ENCODE data around the gene IGFBP4. TPM values are rescaled to one million over a fixed set of nuclear protein-coding genes. Genes with fewer than 3 reads are reported as not detected.

The IGFBP4 gene
- total RNA-seq, 6 donors from 2014 or later, result 80.7 to 524 (median 169) TPM

- Histone ChIP-seq H3K27me3 (no peaks in the 10 kb centered on the region), H3K27ac (no peak overlapping the region), H3K4me1 (peaks cover 14 to 30% (median 17%) of the 10 kb centered on the region in 4 donors), H3K9me3 (no peaks in the 10 kb centered on the region), H3K4me3 (no peak overlapping the region), H3K36me3 (no peaks in the 10 kb centered on the region)
- TF ChIP-seq POLR2A (IDR thresholded peaks at IDR 0.05) (no peak), EP300 (IDR thresholded peaks at IDR 0.05) (no peak), POLR2AphosphoS5 (IDR thresholded peaks at IDR 0.05) (no peak), CTCF (IDR thresholded peaks at IDR 0.05) (no peak)
- ATAC-seq (ENCODE audit: low FRiP score in 2 of 2) (no peak), DNase-seq (no peak)
- WGBS, 2 donors, result 91 to 94% methylated on average over 10 of the region's 10 CpGs
Observed at GRCh38 chr17:40500709-40501108, 57.5 kb downstream of the IGFBP4 start.

GRCh38 chr17:40501499-40501911 is 58.3 kb downstream of the IGFBP4 start, which contains the start of gene TNS4:
Gene TNS4, minus strand, starts transcription at chr17:40501623. Its CDS starts 5,198 bp downstream, at chr17:40496425.
- no peak within 1 kb of the TSS for H3K27ac ChIP-seq

GRCh38 chr17:40502716-40503115 is 59.5 kb downstream of the IGFBP4 start:
- 91 to 95% methylated on average over 4 to 5 of the region's 5 CpGs for WGBS, 2 donors
- no peaks in the 10 kb centered on the region for H3K36me3 ChIP-seq
- TF ChIP-seq EP300 (IDR thresholded peaks at IDR 0.05), result no peak
- no peak for TF ChIP-seq CTCF (IDR thresholded peaks at IDR 0.05)
- no peak for TF ChIP-seq POLR2A (IDR thresholded peaks at IDR 0.05)
- no peak for TF ChIP-seq POLR2AphosphoS5 (IDR thresholded peaks at IDR 0.05)
- H3K4me1 ChIP-seq, result peaks cover 14 to 27% (median 17%) of the 10 kb centered on the region in 4 donors
- H3K27me3 ChIP-seq, result no peaks in the 10 kb centered on the region
- DNase-seq (no peak), ATAC-seq (ENCODE audit: low FRiP score in 2 of 2) (no peak)
- no peak overlapping the region for H3K4me3 ChIP-seq
- H3K27ac ChIP-seq, result no peak overlapping the region
- H3K9me3 ChIP-seq, result no peaks in the 10 kb centered on the region

More at GRCh38 chr17:40501499-40501911, 58.3 kb downstream of the IGFBP4 start, which contains the start of gene TNS4:
- 51 to 54% methylated on average over 2 to 7 of the region's 7 CpGs for WGBS, 2 donors
- DNase-seq (peak in 1 of 2 donors; percentile 67), ATAC-seq (ENCODE audit: low FRiP score in 2 of 2) (peak in 1 of 2 donors; percentile 13)
- TF ChIP-seq CTCF (IDR thresholded peaks at IDR 0.05), result no peak
- TF ChIP-seq POLR2AphosphoS5 (IDR thresholded peaks at IDR 0.05), result no peak
- no peak for TF ChIP-seq POLR2A (IDR thresholded peaks at IDR 0.05)
- TF ChIP-seq EP300 (IDR thresholded peaks at IDR 0.05), result no peak
- Histone ChIP-seq H3K9me3 (no peaks in the 10 kb centered on the region), H3K27me3 (no peaks in the 10 kb centered on the region), H3K4me1 (peaks cover 14 to 30% (median 17%) of the 10 kb centered on the region in 4 donors), H3K36me3 (no peaks in the 10 kb centered on the region), H3K4me3 (no peak within 1 kb of the TSS)

- TF ChIP-seq EP300 (IDR thresholded peaks at IDR 0.05) (no peak), CTCF (IDR thresholded peaks at IDR 0.05) (no peak), POLR2AphosphoS5 (IDR thresholded peaks at IDR 0.05) (no peak), POLR2A (IDR thresholded peaks at IDR 0.05) (no peak)
- no peaks in the 10 kb centered on the region for H3K9me3 ChIP-seq
- H3K4me1 ChIP-seq, result peaks cover 14 to 23% (median 17%) of the 10 kb centered on the region in 4 donors
- 95 to 97% methylated on average over 2 of the region's 2 CpGs for WGBS, 2 donors
- no peak overlapping the region for H3K4me3 ChIP-seq
- DNase-seq (no peak), ATAC-seq (ENCODE audit: low FRiP score in 2 of 2) (no peak)
- H3K27ac ChIP-seq, result no peak overlapping the region
- H3K36me3 ChIP-seq, result no peaks in the 10 kb centered on the region
- H3K27me3 ChIP-seq, result no peaks in the 10 kb centered on the region
Observed at GRCh38 chr17:40503154-40503553, 59.9 kb downstream of the IGFBP4 start.

- Histone ChIP-seq H3K36me3 (no peaks in the 10 kb centered on the region), H3K9me3 (no peaks in the 10 kb centered on the region), H3K27ac (no peak overlapping the region), H3K4me1 (peaks cover 1 to 3% (median 1%) of the 10 kb centered on the region in 4 donors), H3K4me3 (no peak overlapping the region), H3K27me3 (no peaks in the 10 kb centered on the region)
- DNase-seq, result no peak
- WGBS, 2 donors, result 81% methylated on average over 5 of the region's 5 CpGs
- no peak for ATAC-seq (ENCODE audit: low FRiP score in 2 of 2)
- TF ChIP-seq POLR2A (IDR thresholded peaks at IDR 0.05) (no peak), POLR2AphosphoS5 (IDR thresholded peaks at IDR 0.05) (no peak)
Observed at GRCh38 chr17:40506786-40507185, 63.5 kb downstream of the IGFBP4 start.

Other genes starting within 250 kb of the IGFBP4 start
- gene WIPF2, start 224.1 kb upstream of the IGFBP4 start, total RNA-seq, result 10 to 100 TPM; 19.9 to 39.8 (median 26.2) TPM
- gene CDC6, start 155.6 kb upstream of the IGFBP4 start, total RNA-seq, result 1 to 10 TPM; 1.1 to 5.1 (median 2.3) TPM
- 10 to 100 TPM; 45.7 to 95.6 (median 85.9) TPM for gene RARA, start 134.3 kb upstream of the IGFBP4 start, total RNA-seq
- 1 to 10 TPM in 4 of 6 donors, not detected in 2; 1.7 to 8.4 (median 4.5) TPM for gene GJD3, start 78.7 kb upstream of the IGFBP4 start, total RNA-seq
- gene TOP2A, start 25.6 kb upstream of the IGFBP4 start, total RNA-seq, result 10 to 100 TPM in 2 of 6 donors, 1 to 10 TPM in 3, under 1 TPM in 1; under 0.01 to 14.5 (median 6.2) TPM
- 1 to 10 TPM in 4 of 6 donors, under 1 TPM in 1, not detected in 1; 0.54 to 5.1 (median 1.1) TPM for gene TNS4, start 58.2 kb downstream of the IGFBP4 start, total RNA-seq
- 1 to 10 TPM in 3 of 6 donors, under 1 TPM in 1, not detected in 2; 0.30 to 2.8 (median 1.4) TPM for gene CCR7, start 122.0 kb downstream of the IGFBP4 start, total RNA-seq
- 10 to 100 TPM; 39.8 to 91.4 (median 65.8) TPM for gene SMARCE1, start 204.4 kb downstream of the IGFBP4 start, total RNA-seq
- 1 to 10 TPM in 1 of 6 donors, under 1 TPM in 1, not detected in 4; 0.86 to 1.2 TPM for gene KRT222, start 221.7 kb downstream of the IGFBP4 start, total RNA-seq